ENCODE results near the gene APC.

APC gene

DNA sequence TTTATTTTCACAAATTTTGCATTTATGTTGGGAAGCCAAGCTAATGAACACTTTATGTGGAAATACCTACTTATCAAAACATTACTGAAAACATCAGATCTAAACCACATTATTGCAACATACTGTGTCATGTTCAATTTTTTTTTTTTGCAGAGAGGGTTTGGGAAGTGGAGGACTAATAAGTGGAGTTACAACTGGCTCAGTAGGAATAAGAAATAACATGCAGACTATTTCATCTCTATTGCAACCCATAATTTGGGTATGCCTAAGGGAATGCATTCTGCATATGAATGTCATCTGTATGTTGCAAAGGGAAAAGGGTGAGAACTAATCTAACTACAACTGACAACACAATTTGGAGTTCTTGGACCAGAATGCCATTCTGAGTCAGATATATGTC, 41.8 kb downstream of the APC start:
- DNase-seq (ENCODE audit: low spot score) = no peak
- no peak for TF ChIP-seq CTCF (IDR thresholded peaks at IDR 0.05; ENCODE audit: extremely low read depth, missing control alignments)

GRCh38 chr5:112784726-112785125, 47.0 kb downstream of the APC start:
- no peak for DNase-seq (ENCODE audit: low spot score)
- TF ChIP-seq CTCF (IDR thresholded peaks at IDR 0.05; ENCODE audit: extremely low read depth, missing control alignments) = no peak

GRCh38 chr5:112787261-112787660, 49.6 kb downstream of the APC start:
- no peak for DNase-seq (ENCODE audit: low spot score)
- TF ChIP-seq CTCF (IDR thresholded peaks at IDR 0.05; ENCODE audit: extremely low read depth, missing control alignments) = no peak

DNA sequence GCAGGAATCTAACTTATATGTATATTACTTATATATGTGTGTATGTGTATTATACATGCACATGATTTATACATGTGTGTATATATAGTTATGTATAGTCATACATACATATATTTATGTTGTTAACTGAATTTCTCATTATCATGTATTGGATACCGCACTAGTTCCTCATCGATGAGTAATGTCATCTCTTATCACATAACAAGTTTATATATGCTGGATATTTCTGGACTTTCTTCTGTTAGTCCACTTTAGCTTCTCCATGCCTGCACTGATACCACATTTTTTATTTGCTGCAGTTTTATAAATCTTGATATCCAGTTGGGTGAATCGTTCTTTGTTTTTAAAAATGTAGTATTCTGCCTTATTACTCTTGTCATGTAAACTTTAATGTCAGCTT, 50.2 kb downstream of the APC start:
- TF ChIP-seq CTCF (IDR thresholded peaks at IDR 0.05; ENCODE audit: extremely low read depth, missing control alignments) = no peak
- DNase-seq (ENCODE audit: low spot score) = no peak

GRCh38 chr5:112793201-112793600, 55.5 kb downstream of the APC start:
- DNase-seq (ENCODE audit: low spot score) = no peak
- TF ChIP-seq CTCF (IDR thresholded peaks at IDR 0.05; ENCODE audit: extremely low read depth, missing control alignments) = no peak

GRCh38 chr5:112794410-112794809, 56.7 kb downstream of the APC start:
- no peak for TF ChIP-seq CTCF (IDR thresholded peaks at IDR 0.05; ENCODE audit: extremely low read depth, missing control alignments)

GRCh38 chr5:112795342-112795741, 57.7 kb downstream of the APC start:
- no peak for DNase-seq (ENCODE audit: low spot score)
- TF ChIP-seq CTCF (IDR thresholded peaks at IDR 0.05; ENCODE audit: extremely low read depth, missing control alignments) = no peak

More at GRCh38 chr5:112794410-112794809, 56.7 kb downstream of the APC start:
- no peak for DNase-seq (ENCODE audit: low spot score)
